ENCODE measurements around the gene GPC1.

The GPC1 gene

DNA sequence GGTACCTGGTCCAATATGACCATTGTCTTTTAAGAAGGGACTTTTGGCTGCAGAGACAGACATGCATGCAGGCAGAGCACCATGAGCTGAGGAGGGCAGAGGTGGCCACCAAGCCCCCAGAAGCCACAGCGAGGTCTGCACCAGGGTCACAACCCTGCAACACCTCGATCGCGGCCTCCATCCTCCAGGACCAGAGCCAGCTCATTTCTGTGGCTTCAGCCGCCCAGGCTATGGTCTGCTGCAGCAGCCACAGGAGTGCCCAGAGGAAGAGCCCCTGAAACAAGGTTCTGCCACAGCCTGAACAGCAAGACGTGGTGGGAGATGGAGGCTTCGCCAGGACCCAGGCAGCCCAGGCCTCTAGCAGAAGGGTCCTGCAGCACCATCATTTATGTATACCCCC, 68.4 kb downstream of the GPC1 start:
- DNase-seq (ENCODE audit: insufficient read length, low spot score) (no peak), FAIRE-seq (no peak)
- TF ChIP-seq, protein P1, sequence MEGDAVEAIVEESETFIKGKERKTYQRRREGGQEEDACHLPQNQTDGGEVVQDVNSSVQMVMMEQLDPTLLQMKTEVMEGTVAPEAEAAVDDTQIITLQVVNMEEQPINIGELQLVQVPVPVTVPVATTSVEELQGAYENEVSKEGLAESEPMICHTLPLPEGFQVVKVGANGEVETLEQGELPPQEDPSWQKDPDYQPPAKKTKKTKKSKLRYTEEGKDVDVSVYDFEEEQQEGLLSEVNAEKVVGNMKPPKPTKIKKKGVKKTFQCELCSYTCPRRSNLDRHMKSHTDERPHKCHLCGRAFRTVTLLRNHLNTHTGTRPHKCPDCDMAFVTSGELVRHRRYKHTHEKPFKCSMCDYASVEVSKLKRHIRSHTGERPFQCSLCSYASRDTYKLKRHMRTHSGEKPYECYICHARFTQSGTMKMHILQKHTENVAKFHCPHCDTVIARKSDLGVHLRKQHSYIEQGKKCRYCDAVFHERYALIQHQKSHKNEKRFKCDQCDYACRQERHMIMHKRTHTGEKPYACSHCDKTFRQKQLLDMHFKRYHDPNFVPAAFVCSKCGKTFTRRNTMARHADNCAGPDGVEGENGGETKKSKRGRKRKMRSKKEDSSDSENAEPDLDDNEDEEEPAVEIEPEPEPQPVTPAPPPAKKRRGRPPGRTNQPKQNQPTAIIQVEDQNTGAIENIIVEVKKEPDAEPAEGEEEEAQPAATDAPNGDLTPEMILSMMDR (IDR thresholded peaks at IDR 0.05; ENCODE audit: insufficient read depth, missing control alignments): no peak

DNA sequence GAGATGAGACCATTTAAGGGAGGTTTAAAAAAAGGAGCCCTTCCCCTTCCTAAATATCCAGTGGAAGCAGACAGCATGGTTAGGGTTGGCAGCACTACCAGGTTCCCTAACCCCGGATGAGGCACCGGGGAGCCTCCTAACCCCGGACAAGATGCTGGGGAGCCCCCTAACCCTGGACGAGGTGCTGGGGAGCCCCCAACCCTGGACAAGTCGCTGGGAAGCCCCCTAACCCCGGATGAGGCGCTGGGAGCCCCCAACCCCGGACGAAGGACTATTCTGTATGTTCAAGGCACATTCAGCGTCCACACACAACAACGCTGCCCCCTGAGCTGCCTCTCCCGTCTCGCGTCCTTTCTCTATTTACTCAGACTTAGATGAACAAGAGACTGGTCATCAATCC, 70.4 kb downstream of the GPC1 start:
- TF ChIP-seq, protein P1 (IDR thresholded peaks at IDR 0.05; ENCODE audit: insufficient read depth, missing control alignments): no peak
- no peak for FAIRE-seq

DNA sequence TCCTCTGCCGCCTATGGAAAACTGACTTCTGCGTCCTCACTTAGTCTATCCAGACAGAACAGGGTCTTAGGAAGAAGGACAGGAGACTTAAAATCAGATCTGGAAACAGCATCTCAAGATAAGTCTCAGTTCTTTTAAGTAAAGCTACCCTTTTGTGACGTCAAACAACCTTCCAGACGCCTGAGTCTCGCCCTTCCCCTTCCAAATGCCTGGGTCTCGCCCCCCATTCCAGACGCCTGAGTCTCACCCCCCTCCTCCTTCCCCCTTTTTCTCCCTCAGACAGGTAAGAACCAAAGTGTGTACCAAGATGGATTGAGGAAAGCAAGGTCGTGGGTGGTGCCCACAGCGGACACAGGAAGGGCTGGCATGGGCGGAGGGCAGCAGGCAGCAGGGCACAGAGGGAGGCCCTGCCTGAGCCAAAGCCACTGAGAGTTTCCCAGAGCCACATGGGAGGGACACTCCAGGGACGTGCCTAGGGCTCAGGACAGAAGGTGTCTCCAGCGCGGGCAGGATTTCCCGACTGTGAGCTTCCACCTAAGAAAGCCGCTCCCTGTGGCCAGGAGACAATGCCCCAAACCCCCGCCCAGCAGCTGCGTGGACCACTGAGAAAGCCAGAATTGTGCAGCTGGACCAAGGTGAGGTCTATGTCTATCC, 71.1 kb downstream of the GPC1 start:
- TF ChIP-seq, protein P1 (IDR thresholded peaks at IDR 0.05; ENCODE audit: insufficient read depth, missing control alignments): no peak
- FAIRE-seq (no peak), DNase-seq (ENCODE audit: insufficient read length, low spot score) (no peak)

More for the DNA sequence above, 70.4 kb downstream of the GPC1 start:
- DNase-seq (ENCODE audit: insufficient read length, low spot score): no peak

DNA sequence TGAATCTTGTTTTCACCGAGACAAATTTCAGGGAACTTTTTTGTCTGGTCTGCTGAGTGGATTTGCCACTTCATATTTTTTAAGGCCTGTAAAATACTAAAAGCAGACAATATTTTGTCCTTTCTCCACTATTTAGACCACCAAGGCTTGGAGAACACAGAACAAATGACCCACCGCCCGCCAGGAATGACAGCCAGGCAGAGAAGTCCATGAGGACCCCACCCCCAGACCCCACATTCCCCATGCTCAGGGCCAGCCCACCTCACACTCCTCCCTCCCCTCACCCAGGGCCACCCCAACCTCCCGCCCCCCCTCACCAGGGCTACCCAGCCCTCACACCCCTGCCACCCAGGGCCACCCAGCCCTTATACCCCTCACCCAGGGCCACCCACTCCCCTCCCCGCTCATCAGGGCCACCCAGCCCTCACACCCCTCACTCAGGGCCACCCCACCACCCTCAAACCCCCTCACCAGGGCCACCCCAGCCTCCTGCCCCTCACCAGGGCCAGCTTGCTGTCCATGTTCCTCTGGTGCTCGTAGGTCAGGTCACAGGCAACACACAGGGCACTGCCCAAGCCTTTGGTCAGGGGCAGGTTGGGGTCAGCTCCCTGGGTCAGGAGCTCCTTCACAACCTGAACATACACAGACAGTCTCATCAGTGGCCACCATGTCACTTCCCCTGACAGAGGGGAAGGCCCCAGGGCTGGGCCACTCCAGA, 71.8 kb downstream of the GPC1 start:
- DNase-seq (ENCODE audit: insufficient read length, low spot score): no peak
- TF ChIP-seq, protein P1 (IDR thresholded peaks at IDR 0.05; ENCODE audit: insufficient read depth, missing control alignments): no peak
- no peak for FAIRE-seq

DNA sequence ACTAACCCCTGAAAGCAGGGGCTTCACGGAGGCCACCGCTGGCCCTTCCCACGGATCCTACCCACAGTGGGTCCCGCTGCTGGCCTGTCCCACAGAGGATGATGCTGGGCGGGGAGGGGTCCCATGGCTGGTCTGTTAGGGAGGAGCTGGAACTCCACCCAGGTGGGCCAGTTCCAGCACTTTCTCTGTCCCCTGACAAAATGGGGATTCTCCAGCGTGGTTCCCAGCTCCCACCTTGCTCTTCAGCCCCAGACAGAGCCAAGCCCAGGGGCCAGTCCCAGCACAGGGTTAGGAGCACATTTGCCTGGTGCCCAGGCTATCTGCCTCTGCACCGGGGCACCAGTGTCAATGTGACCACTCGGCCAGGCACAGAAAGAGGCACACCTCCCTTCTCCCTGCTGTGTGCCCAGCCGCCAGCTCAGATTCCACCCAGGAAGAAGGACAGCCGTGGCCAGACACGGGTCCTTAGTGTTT, 72.4 kb downstream of the GPC1 start:
- DNase-seq (ENCODE audit: insufficient read length, low spot score) (no peak), FAIRE-seq (no peak)
- TF ChIP-seq, protein P1 (IDR thresholded peaks at IDR 0.05; ENCODE audit: insufficient read depth, missing control alignments): no peak

DNA sequence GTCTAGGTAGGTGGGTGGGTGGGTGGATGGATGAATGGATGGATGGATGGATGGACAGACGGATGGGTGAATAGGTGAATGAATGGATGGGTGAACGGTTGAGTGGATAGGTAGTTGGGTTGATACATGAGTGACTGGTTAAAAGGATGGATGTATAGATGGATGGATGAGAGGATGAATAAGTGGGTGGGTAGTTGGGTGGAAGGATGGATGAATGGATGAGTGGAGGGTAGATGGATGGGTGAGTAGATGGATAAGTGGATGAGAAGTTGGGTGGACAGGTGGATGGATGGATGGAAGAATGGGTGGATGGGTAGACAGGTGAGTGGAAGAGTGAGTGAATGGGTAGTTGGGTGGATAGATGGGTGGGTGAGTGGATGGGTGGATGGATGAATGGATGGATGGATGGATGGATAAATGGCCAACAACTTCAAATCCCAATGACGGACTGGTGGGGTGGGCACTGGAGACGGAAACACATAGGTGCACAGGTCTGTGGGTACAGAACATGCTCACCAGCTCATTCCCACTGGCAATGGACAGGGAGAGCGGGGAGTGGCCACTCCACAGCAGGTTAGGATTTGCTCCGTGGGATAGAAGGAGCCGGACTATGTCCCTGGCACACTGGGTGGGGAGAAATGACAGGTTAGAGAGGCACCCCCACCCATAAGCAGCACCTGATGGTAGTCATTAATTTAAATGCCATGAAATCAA, 73.5 kb downstream of the GPC1 start:
- TF ChIP-seq, protein P1 (IDR thresholded peaks at IDR 0.05; ENCODE audit: insufficient read depth, missing control alignments): no peak
- no peak for DNase-seq (ENCODE audit: insufficient read length, low spot score)
- no peak for FAIRE-seq

Data from D721Med (cell line).